Right lung (tissue), 10 donors: ENCODE results near the gene GRIN2B. TPM values are rescaled to one million over a fixed set of nuclear protein-coding genes. Genes with fewer than 3 reads are reported as not detected.

Source experiments
- DNase-seq, 2 donors: peaks; one replicate each; pipeline ENCODE4 v3.0.0-alpha.2; 2013
- long read RNA-seq, 8 donors: transcript quantifications; one replicate each; lab custom pipeline, GENCODE V29; 2026
- polyA plus RNA-seq, 5 donors: library from polyadenylated mRNA; unstranded; fragments of 120-200 nt; gene quantifications; one replicate each; pipeline versions ENCODE4 v1.2.1 to v1.2.3, GENCODE V29; 2013; ENCODE audit warnings: inconsistent platforms in 1 of 5, low replicate concordance in 1 of 5; ENCODE audit not compliant: insufficient read length in 5 of 5, insufficient read depth in 1 of 5

The GRIN2B gene
- polyA plus RNA-seq = under 1 TPM; 0.03 to 0.21 (median 0.09) TPM
- long read RNA-seq, donor 1 = 0 reads
- long read RNA-seq, donor 2 = 0 reads
- long read RNA-seq, donor 3 = 0 reads
- long read RNA-seq, donor 4 = 0 reads
- long read RNA-seq, donor 5 = 0 reads
- long read RNA-seq, donor 6 = 0 reads
- long read RNA-seq, donor 7 = 0 reads
- long read RNA-seq, donor 8 = 0 reads

DNA sequence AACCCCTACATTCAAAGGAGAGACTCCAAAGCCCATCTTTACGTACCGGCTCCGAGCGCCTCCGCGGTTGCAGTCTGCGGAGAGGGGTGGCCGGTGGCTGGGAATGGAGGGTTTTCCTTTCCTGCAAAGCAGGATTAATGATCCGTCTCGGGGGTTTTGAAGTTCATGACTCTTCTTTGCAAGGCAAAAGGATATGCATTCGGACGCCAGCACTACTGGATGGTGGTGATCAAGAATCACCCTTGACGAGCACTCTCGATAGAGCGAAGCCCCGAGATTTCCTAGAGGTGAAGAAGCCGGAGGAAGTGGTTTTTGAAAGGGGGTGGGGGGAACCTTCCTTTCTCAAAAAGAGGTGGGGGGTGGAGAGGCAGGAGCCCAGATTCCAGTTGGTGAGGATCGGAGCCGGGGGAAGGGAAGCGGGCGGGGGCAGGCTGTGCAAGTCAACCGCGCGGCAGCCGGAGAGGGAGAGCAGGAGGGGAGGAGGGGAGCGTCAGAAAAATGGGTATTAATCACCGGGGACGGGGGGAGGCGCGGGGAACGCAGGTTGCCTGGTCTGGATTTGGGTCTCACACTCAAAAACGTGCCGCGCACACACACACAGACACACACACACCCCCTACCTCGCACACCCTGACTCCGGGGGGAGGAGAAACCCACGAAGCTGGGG is at the start of gene GRIN2B:
GRIN2B (minus strand) TSS at position 307 of the 667 bp plus-strand sequence. CDS start 115,394 bp downstream, outside the sequence.
- DNase-seq = no peak

DNA sequence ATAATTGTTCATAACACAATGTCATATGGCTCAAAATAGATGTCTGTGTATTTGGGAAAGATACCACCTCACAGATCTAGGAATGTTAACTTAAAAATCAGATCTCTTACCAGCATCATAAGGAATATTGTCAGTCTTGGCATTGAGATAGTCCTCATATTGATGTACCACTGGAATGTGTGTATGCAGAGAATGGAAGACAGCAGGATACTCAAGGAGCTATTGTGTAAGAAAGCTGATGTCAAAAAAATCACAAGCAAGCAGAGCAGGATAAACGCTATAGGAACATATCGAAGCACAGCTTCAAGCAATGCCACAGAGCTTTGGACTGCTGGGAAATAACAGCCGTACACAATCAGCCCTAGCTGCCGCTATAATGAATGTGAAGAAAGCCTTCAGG is 45.1 kb upstream of the GRIN2B start:
- no peak for DNase-seq

DNA sequence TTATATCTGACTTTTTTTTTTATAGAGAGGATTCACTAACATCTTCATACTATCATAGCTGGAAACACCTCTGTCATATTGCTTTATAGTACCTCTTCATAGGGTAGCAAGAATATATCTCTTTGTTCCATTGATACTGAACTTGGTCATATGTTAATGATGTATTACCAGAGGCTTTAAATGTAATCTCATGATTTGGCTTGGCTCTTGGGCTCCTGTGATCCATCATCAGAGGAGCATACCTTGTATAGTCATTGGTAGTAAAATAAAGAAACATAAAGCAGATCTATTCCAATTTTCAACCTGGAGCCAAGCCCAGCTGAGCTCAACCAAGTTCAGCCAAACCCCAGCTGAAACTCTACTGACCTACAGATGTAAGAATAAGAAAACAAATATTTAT is 43.2 kb upstream of the GRIN2B start:
- no peak for DNase-seq

DNA sequence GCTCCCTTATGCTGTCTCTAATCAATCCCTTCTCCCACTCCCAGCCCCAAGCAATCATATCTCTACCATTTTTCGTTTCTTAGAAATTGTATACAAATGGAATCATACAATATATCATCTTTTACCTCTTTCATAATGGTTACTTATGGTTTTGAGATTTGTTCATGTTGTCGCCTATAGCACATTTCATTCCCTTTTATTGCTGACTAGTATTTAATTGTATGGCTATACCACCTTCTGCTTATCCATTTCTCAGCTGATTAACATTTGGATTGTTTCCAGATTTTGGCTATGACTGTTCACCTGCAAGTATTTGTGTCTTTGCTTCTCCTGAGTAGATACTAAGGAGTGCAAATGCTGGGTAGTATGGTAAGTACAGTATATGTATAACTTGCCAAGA is 36.7 kb upstream of the GRIN2B start:
- no peak for DNase-seq

DNA sequence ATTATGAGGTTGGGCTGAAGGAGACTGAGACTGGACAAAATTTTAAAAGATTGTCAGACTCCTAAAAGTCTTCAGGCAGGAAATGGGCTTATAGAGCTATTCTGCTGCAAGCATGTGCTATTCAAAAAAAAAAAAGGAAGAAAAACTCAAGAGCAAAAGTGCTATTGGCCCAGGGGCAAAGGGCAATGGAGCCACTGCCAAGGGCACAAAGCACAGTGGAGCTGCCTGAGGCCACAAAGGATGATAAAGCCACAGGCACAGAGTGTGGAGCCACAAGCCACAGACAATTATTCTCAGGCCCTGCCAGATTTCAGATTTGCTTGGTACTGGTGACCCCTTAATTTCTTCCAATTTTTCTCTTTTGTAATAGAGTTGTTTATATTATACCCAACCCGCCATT is 29.6 kb upstream of the GRIN2B start:
- DNase-seq = no peak

DNA sequence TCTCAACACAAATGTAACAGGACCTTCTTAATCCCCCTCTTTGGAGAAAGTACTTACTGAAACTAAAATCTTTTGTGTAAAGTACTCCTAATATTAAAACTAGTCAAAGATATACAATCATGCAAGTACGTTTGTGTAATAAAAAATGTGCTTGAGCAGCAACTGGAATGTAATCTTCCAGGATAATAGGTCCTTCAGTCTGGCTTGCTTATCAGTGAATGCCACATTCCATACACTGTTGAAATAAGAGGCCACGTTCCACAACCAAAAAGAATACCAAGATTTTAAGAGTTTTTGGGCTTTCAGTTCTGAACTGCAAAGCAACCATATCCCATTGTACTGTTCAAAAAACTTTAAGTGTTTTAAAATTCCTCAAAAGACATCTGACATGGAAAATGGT is 26.2 kb upstream of the GRIN2B start:
- no peak for DNase-seq

DNA sequence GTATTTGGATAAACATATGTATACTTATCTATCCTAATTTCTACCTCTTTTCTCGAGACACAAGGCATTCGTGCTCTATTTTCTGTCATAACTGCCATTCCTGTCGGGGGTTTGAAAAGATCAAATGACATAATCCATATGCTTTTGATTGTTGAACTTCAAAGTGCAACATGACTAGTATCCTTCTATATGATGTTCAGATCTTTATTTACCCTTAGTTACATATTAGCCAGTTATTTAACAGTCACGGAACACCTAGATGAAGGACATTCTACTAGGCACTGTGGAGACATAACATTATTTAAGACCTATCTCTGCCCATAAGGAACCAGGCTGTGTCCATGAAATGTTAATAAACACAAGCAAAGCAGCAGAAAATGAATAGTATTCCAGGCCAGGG is 11.2 kb upstream of the GRIN2B start:
- no peak for DNase-seq

DNA sequence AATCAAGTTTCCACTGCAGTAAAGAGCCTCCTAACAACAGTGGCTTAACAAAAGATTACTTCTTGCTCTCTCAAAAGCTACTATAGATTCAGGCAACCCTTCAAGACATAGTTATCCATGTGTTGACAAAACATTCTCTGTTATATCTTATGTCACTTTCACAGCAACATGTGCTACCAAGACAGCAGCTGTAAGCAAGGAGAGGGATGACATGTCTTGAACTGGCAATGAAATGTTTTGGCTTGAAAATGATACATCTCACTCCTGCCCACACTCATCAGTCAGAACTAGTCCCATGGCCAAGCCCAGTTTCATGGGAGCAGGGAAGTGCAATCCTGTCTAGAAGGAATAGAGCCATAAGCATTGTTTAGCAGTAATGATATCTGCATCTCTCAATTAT is 10.7 kb upstream of the GRIN2B start:
- no peak for DNase-seq

DNA sequence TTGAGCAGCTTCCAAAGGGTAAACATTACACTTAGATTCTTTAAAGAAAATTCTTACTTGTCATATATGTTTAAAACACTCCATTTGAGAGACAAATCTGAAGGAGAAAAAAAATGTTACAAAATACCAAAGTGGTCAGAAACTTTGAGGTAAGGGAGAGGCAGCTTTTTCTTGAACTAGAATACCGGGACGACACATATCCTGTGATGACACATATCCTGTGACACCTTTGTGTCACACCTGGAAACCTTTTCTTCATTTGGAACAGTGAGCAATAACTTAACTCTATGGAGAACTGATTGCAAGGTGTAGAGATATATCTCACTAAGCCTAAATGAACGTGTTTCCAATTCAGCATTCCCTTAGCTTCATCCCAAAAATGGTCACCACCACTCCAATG is 4.6 kb upstream of the GRIN2B start:
- no peak for DNase-seq

DNA sequence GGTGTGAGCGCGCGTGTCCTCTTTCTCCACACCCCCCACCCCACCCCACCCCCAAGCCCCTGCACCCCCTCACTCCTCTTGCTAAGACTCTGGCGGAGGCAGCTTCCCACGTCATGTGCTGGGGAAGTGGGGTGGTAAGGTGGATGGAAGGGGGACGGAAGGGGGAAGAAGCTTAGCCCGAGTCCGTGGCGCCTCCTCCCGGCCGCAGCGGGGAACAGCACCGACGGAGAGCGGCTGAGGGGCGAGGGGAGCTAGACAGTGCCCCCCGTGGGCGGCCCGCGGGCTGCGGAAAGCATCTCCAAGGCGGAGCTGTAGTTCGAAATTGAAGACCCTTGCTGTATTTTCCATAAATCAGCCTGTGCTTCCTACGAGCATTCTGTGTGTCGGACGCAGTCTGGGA is 588 bp upstream of the GRIN2B start:
- DNase-seq = no peak

DNA sequence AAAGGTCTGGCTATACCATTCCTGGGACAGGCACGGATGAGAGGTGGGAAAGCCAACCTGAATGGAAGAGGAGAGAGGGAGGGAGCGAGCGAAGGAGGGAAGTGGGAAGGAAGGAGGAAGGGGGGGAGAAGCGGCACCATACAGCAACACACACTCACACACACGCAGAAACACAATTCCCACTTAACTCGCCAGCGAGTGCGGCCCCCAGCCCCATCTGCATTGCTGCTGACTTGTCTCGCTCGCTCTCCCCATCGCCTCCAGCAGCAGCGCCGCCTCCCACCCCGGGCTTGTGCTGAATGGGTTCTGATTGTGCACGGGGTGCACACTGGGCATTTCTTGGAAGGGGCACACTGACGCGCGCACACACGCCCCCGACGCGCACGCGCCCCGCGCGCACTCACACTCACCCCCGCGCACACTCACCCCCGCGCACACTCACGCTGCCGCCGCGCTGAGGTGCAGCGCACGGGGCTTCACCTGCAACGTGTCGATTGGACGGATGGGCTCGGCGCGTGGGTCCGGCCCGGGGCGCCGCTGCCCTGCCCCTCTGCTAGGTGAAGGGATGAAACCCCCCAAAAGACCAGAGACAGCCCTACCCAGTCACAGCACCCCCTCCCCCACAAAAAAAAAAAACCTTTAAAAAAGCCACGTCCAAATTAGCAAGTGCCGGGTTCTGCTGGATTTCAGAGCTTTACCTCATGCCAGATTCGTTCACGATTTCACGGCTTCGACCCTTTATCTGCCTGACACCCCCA is 685 bp downstream of the GRIN2B start:
- no peak for DNase-seq

DNA sequence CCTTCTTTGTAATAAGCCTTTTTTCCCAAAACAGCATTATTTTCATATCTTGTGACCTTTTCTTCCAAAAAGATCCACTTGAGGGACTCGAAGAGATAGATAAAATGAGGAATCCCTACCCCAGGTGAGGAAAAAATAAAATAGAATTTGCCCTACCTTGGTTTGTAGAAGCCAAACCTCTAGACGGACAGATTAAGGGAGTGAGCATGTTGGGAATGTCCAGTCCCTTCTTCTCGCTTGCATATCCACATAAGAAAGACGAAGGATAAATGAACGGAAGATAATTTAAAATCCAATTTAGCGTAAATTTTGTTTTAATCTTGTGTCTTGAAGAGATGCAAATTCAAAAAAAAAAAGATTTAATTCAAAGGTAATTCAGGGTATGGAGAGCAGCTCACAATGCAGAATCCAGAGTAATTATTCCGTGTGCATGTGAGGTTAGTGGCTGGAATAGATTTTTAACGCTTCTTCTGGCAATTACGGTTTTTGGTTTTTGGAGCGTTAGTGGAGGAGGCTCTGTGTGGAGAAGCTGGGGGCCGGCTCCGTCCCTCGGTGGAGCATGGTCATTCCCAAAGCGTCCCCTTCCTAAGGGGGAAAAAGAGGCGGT is 1.5 kb downstream of the GRIN2B start:
- DNase-seq = no peak

DNA sequence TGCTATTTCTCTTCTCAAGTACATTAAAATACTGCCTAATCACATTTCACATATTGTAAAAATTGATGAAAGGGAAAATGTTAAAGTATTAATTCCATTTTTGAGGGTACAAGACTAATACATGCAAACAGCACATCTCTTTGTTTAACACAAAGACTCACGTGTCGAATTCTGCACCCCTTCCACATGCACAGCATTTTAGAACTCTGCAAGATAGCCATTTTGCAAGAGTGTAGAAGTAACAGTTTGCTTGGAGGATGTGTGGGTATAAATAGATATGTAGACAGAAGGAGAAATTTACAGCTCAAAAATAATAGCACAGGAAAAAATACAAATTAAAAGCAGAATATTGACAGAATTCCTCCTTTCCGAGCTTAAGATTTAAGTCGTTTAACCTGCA is 2.5 kb downstream of the GRIN2B start:
- DNase-seq = no peak

DNA sequence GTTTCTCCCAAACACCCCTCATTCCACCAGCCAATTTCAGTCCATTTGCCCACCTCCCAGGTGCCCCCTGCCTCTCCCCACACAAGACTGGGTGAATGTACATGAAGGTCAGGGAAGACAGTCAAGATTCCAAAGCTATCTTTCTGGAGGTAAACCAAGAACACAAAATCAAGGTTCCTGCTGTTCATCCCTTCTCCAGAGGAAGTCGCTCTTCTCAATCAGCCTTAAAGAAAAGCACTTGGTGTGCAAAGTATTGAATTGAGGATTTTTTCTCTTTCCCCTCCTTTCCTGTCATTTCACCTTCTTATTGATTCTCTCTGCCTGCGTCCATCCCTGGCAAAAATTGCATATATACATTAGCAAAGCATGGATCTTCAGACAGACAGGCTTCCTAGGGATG is 4.5 kb downstream of the GRIN2B start:
- no peak for DNase-seq

DNA sequence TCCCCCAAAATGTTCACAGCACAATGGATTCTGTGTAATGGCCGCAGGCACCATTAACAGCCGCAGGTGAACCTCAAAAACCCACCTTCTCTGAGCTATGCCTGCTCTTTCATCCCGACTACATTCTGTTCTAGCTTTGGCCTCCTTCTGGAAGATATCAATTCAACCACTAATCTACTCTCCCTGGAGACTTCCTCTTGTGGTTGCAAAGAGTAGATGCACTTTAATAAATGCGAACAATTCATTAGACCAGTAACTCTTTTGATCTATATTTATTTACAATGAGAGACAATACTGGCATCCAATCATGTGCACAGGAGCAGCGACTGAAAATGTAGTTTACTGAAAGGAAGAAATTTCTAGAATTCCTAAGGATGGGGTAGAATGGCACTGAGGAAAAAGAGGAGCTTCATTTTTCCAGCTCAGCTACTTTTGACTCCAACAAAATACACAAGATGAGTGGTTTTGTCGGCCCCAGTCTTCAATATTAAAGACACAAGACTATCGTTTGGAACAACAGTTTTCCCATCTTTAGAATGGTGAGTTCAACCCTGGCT is 5.3 kb downstream of the GRIN2B start:
- DNase-seq = no peak

DNA sequence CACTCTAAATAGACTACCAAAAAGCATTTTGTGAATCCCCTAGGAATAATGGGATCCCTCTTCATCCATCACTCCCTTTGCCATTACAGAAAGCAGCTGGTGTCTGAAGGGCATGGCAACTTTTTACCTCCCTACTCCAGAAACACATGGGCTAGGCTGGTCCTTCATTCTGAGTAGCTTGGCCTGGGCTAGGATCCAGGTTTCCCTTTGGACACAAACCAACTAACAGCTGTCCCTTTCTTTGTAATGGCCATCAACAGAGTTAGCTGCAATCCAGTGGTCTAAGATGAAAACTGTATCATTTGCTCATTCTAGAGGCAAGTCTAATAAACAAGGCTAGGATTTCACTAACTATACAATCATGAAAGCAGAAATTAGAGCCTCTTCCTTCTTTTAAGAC is 7.4 kb downstream of the GRIN2B start:
- DNase-seq = peak; percentile 36 to 40

DNA sequence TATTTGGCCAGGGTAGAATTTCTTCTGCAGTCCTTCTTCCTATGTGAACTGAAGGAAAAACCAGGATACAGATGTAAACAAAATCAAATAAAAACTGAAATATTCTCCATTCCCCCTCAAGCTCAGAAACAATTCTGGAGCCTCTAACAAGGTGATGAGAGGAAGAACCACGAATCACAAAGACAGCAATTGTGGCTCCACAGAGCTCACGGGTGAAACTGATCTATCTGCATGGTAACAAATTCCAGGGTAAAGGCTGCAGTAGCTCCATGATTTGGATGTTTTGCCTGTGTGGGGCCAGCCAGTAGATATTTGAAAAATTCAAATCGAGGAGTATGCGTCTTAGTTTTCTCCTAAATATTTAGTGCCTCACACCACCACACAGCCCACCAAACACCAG is 10.6 kb downstream of the GRIN2B start:
- no peak for DNase-seq

DNA sequence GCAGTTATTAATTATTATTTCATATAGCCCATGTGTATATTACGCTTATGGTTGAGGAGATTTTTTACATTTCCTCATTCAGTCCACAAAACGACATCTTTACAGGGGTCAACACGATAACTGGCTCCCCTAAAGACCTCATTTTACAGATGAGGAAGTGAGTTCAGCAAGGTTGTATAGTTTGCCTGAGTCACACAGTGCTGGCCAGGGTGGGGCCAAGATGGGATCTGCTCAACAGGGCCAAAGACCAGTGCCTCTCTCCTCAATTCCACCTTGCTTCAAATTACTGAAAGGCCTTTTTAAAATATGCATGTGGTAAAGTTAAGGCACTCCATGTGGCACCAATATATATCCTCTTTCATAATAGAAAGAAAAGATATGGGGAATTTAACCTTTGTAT is 13.1 kb downstream of the GRIN2B start:
- DNase-seq = no peak

DNA sequence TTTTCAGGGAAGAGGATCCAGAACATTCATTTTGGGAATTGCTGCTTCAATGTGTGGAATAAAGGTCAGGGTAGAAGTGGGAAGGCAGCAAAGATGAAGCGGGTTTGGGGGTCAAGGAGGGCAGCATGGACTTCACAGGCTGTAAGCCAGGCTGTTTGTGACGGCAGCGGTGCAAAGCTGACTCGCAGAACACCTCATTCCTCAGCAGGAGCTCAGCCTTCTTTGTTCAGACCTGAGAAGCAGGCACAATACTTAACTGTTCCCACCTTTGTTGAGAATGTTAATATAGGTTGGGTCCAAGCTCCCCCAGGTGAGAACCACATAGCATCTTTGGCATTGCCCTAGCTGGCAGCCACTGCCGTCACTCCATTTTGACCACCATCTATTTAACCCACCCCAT is 16.7 kb downstream of the GRIN2B start:
- DNase-seq = no peak

DNA sequence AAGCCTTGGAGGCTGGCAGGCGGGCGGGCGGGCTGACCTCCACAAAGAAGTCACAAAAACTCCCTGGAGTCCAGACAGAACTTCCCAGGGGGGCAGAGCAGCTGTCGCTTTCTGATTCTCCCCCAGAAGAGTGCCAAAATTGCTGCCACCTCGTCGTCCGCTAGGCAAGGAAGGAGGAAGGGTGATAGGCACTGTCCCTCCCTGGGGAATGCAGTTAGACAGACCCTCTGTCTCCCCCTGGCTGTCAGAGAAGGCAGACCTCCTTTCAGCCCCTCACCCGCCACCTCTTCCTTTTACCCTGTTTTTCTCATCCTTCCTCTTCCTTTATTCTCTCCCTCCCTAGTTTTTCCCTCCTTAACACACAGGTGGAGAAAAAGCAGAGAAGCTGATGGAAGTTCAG is 18.7 kb downstream of the GRIN2B start:
- no peak for DNase-seq

DNA sequence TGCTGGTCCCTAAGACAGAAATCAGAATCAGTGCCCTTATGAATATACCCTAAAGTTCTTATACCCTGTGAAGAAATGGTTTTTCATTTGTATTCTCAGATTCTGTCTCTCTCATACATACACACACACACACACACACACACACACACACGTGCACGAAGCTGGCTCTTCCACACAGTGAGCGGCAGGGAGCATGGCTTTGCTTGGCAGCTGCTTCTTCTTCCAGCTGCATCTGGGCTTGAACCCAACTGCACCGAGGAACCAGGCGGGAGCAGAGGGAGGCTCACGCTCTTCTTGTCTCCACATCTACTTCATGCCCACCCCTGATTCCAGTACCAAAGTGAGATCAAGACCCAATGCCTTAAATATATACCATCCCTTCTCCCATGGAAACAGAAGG is 19.4 kb downstream of the GRIN2B start:
- DNase-seq = no peak

DNA sequence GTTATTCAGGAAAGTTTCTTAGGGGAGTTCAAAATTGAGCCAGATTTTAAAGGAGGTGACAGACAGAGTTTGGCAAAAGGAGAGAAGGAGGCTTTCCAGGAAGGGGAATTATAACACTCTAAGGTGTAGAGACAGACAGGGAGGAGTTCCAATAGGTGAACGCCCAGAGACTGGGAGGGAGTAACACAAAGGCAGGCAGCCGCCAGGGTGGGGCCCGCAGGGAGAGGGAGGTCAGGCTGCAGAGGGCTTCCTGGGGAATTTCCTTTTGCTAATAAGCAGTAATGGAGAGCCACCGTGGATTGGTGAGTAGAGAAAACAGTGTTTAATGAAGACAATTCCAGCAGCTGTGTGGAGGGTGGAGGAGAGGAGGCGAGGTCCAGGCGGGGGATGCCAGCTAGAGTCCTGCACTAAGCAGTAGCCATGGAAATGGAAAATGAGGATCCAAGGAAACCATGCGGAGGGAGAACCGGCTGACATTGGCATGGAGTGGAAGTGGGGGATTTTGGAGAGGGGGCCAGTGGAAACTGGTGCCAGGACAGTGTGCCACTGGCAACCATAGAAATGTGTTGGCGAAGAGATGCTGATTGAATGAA is 22.2 kb downstream of the GRIN2B start:
- DNase-seq = no peak
